HG03521 (cell line): ENCODE measurements around the gene PCDH9.
"Not testable (repeated sequence)": the region's sequence is repeated elsewhere in the genome, so short reads cannot be mapped to it uniquely, and the experiment has no call there.

Source experiments
- ATAC-seq: cut with Tn5 transposase; IDR thresholded peaks from one replicate; pipeline ENCODE4 v1.9.1; 2021; ENCODE audit warnings: mild to moderate bottlenecking, moderate library complexity; ENCODE audit not compliant: unreplicated experiment

The PCDH9 gene

DNA sequence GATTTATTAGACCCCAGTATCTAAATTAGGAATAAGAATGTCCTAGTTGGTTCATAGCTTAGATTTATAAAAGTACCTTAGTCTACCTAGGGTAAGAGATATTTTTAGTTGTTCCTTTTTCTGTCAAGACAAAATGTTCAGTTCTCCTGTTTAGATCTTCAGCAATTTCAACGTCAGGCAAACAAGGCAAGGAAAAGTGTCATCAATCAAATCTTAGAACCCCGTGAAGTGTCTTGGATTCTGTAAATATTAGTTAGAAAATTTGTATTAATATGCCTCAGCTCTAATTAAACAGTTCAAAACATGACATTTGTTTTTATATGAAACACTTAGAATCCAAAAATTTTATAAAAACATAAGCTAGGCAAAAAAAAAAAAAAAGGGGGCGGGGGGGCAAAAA is 296.6 kb downstream of the PCDH9 start:
- ATAC-seq, result no peak

- no peak for ATAC-seq
Measured at GRCh38 chr13:66927562-66927961, 302.6 kb downstream of the PCDH9 start.

GRCh38 chr13:66926851-66927524 is 303.1 kb downstream of the PCDH9 start:
- no peak for ATAC-seq

- no peak for ATAC-seq
Measured at GRCh38 chr13:66926200-66926850, 303.8 kb downstream of the PCDH9 start.

DNA sequence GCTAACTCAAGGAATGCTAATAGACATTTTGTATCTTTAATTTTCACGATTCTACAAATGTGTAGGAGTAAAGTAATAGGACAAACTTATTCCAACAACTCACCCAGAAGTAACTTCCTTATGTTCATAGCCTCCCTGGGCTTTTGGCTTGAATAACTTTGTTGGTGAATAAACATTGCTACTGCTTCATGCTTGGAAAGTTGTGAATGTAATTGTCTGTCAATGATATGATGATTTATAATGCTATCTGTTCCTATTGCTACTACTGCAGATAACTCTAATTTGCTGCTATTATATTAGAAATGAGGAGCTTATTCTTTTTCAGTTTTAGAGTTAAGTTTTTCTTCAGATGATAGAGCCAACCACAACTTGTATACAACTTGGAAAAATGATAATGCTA is 307.7 kb downstream of the PCDH9 start:
- ATAC-seq, result no peak

- ATAC-seq, result no peak
Measured at GRCh38 chr13:66921437-66921836, 308.7 kb downstream of the PCDH9 start.

- no peak for ATAC-seq
Measured at GRCh38 chr13:66915596-66916185, 314.4 kb downstream of the PCDH9 start.

GRCh38 chr13:66914155-66914554 is 316.0 kb downstream of the PCDH9 start:
- ATAC-seq, result no peak

- no peak for ATAC-seq
Measured at GRCh38 chr13:66911411-66911939, 318.7 kb downstream of the PCDH9 start.

DNA sequence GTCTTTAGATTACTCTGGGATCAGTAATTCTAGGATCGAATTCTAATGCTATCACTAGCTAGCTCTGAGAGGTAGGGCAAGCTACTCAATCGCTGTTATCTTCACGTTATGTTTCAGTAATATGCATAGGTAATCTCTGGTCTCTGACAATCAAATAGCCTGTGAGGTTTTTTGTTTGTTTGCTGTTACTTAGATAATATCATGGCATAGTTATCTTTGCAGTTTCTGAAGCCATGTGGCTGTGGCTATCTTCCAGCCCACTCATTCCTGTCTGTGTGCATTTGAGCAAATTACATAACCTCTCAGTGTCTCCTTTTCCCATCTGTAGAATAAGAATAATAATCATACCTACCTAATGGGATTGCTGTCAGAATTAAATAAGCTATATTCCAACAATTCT is 330.2 kb downstream of the PCDH9 start:
- ATAC-seq, result no peak

GRCh38 chr13:66896933-66897332 is 333.2 kb downstream of the PCDH9 start:
- no peak for ATAC-seq

DNA sequence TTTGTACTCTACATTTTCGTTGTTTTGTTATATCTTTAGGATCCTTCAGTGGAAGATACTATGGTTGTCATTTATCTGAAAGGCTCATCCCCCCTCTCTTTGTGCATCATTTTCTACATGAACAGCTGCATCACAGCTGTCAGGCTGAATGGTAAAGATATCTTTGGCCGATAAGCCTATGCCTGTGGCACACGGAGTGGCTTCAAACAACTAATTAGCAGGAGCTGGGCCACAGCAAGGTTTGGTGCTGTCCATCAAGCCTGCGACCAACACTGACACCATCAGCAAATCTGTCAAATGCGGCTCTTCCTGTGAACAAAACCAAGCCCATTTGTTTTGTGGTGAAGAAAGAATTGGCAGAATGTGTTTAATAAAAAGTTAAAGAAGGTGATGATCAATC is 334.4 kb downstream of the PCDH9 start:
- ATAC-seq, result no peak

- no peak for ATAC-seq
Measured at GRCh38 chr13:66895320-66895719, 334.8 kb downstream of the PCDH9 start.

GRCh38 chr13:66888698-66889097 is 341.4 kb downstream of the PCDH9 start:
- ATAC-seq, result no peak

GRCh38 chr13:66887088-66887487 is 343.0 kb downstream of the PCDH9 start:
- ATAC-seq, result no peak

DNA sequence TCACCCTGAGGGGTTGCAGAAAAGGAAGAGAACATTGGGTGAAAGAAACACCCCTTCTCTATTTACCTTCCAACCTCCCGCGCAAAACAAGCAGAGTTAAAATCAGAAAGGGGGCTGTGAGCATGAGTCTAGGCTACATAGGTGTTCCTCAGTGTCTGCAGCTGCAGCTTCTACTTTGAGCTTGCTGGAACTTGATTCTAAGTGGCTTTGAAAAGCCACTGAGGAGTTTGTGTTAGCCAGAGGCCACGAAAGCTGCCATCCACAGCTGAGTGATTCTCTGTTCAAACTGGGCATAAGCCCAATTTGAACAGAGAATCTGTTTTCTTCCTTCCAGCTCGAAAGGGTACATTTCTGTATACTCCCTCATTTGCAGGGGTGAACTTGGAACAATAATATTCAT is 343.9 kb downstream of the PCDH9 start:
- ATAC-seq, result no peak

DNA sequence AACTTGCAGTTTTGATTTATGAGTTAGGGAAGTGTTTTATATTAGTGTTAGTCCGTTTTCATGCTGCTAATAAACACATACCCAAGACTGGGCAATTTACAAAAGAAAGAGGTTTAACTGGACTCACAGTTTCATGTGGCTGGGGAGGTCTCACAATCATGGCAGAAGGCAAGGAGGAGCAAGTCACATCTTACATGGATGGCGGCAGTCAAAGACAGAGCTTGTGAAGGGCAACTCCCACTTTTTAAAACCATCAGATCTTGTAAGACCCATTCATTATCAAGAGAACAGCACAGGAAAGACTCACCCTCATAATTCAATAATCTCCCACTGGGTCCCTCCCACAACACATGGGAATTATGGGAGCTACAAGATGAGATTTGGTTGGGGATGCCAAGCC is 349.0 kb downstream of the PCDH9 start:
- not testable (repeated sequence) for ATAC-seq

DNA sequence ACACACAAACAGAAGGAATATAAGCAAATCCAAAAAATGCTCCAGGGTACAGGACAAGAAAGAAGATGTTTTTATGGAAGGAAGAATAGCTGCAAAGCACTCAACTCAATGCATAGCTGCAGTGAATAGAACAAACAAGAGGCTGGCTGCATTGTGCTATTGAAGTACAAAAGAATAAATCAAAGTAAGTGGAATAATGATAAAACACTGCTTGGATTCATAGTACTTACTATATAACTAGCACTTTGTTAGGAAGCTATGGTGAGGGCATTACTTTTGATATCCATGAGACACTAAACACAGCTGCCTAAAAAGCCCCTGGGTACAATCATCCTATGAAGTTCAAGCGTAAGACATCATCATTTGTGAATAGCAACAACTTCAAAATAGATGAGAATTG is 350.1 kb downstream of the PCDH9 start:
- ATAC-seq, result no peak

DNA sequence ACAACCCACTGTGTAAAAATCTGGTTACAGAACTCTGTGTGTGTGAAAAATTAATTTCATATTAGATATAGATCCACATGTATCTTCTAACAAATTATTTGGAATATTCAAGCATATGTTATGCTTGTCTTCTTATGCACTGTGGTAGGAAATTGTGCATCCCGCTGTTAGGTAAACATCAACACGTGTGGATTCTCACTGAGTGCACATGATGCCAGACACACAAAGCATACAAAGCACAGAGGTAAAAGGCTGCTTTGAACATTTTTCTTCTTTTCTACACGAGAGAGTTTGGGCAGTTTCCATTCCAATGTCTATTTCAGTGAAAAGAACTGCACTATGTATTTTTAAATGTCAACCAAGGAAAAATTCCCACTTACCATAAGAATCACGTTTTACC is 354.9 kb downstream of the PCDH9 start:
- no peak for ATAC-seq

DNA sequence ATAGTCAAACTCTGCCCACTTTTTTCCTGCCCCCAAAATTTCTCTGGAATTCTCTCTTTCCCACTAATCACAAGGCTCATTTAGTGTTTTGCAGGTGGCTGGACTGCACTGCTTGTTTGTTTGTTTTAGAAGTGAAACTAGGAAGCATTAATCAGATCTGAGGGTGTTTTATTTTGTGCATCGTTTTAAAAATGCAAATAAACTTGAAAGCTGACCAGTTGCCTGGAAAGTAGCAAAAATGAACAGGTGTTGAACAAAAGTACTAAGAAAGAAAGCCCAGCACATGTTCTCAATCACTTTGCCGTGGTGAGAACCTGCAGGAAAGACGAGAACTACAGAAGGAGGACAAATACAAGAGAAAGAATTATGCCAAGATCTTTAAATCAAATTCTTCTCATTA is 365.5 kb downstream of the PCDH9 start:
- no peak for ATAC-seq

GRCh38 chr13:66860878-66861417 is 369.2 kb downstream of the PCDH9 start:
- ATAC-seq, result no peak
